ENCODE data around the gene CDCA7L. TPM values are rescaled to one million over a fixed set of nuclear protein-coding genes. Genes with fewer than 3 reads are reported as not detected.
A peak's percentile ranks its signal among the peaks of the same experiment; 100 is the strongest.

Gene CDCA7L
- polyA plus RNA-seq, 1 experiment, result 34.0 TPM

GRCh38 chr7:21912931-21913780, 32.5 kb downstream of the CDCA7L start:
- no peaks in the 10 kb centered on the region for H3K36me3 ChIP-seq (ENCODE audit: control insufficient read depth, insufficient read depth, low read length)
- no peaks in the 10 kb centered on the region for H3K27me3 ChIP-seq (ENCODE audit: control insufficient read depth, insufficient read depth, low read length)
- DNase-seq (ENCODE audit: low read depth), result no peak
- no peak overlapping the region for H3K4me3 ChIP-seq (ENCODE audit: low read depth, low read length)
- ChIA-PET POLR2A (no interaction called here), CTCF (interaction anchor here (2.0 kb wide), 1 partner anchor 12 kb away, joined by 6 read pairs; no protein-coding TSS in a partner anchor)
- no peak for TF ChIP-seq CTCF (IDR thresholded peaks at IDR 0.05; ENCODE audit: insufficient read depth, low read depth, low read length)

- no peak for TF ChIP-seq CTCF (IDR thresholded peaks at IDR 0.05; ENCODE audit: insufficient read depth, low read depth, low read length)
- Histone ChIP-seq H3K4me3 (ENCODE audit: low read depth, low read length) (no peak overlapping the region), H3K36me3 (ENCODE audit: control insufficient read depth, insufficient read depth, low read length) (peaks cover 2% of the 10 kb centered on the region; the same call in 1 of the 2 replicates), H3K27me3 (ENCODE audit: control insufficient read depth, insufficient read depth, low read length) (no peaks in the 10 kb centered on the region)
- CTCF ChIA-PET, result interaction anchor here (0.8 to 2.0 kb wide), 2 partner anchors 13 kb away, joined by 3 to 6 read pairs; no protein-coding TSS in a partner anchor
- POLR2A ChIA-PET, result interaction anchor here (0.7 kb wide), 1 partner anchor 1194 kb away, joined by 3 read pairs; no protein-coding TSS in a partner anchor
- peak; percentile 71 for DNase-seq (ENCODE audit: low read depth)
Observed at GRCh38 chr7:21912305-21912704, 33.4 kb downstream of the CDCA7L start.

- ChIA-PET POLR2A (no interaction called here), CTCF (interaction anchor here (0.8 kb wide), 1 partner anchor 12 kb away, joined by 3 read pairs; no protein-coding TSS in a partner anchor)
- no peak for TF ChIP-seq CTCF (IDR thresholded peaks at IDR 0.05; ENCODE audit: insufficient read depth, low read depth, low read length)
- peak; percentile 92 for DNase-seq (ENCODE audit: low read depth)
- Histone ChIP-seq H3K36me3 (ENCODE audit: control insufficient read depth, insufficient read depth, low read length) (peaks cover 2% of the 10 kb centered on the region; the same call in 1 of the 2 replicates), H3K4me3 (ENCODE audit: low read depth, low read length) (no peak overlapping the region), H3K27me3 (ENCODE audit: control insufficient read depth, insufficient read depth, low read length) (no peaks in the 10 kb centered on the region)
Observed at GRCh38 chr7:21911341-21911875, 34.3 kb downstream of the CDCA7L start.

GRCh38 chr7:21910253-21910652, 35.4 kb downstream of the CDCA7L start:
- ChIA-PET CTCF (no interaction called here), POLR2A (no interaction called here)
- no peak for DNase-seq (ENCODE audit: low read depth)

More at GRCh38 chr7:21910253-21910652, 35.4 kb downstream of the CDCA7L start:
- no peak for TF ChIP-seq CTCF (IDR thresholded peaks at IDR 0.05; ENCODE audit: insufficient read depth, low read depth, low read length)
- Histone ChIP-seq H3K27me3 (ENCODE audit: control insufficient read depth, insufficient read depth, low read length) (no peaks in the 10 kb centered on the region), H3K36me3 (ENCODE audit: control insufficient read depth, insufficient read depth, low read length) (peaks cover 6% of the 10 kb centered on the region), H3K4me3 (ENCODE audit: low read depth, low read length) (no peak overlapping the region)

All from BJ (cell line).